ENCODE results near the gene OIT3.
"Not testable (repeated sequence)": the region's sequence is repeated elsewhere in the genome, so short reads cannot be mapped to it uniquely, and the experiment has no call there.

OIT3 gene

GRCh38 chr10:72893136-72893798, at the start of gene OIT3:
Gene OIT3, plus strand, starts transcription at chr10:72893739. Its CDS starts 60 bp downstream, at chr10:72893799.
- no peak for DNase-seq

GRCh38 chr10:72846238-72846637, 47.3 kb upstream of the OIT3 start:
- DNase-seq = no peak

- no peak for DNase-seq
Measured at GRCh38 chr10:72847681-72848080, 45.9 kb upstream of the OIT3 start.

- DNase-seq = no peak
Measured at GRCh38 chr10:72850861-72851260, 42.7 kb upstream of the OIT3 start.

- DNase-seq = no peak
Measured at GRCh38 chr10:72851509-72851908, 42.0 kb upstream of the OIT3 start.

GRCh38 chr10:72852508-72852907, 41.0 kb upstream of the OIT3 start:
- no peak for DNase-seq

- no peak for DNase-seq
Measured at GRCh38 chr10:72855129-72855528, 38.4 kb upstream of the OIT3 start.

- DNase-seq = no peak
Measured at GRCh38 chr10:72855790-72856189, 37.7 kb upstream of the OIT3 start.

GRCh38 chr10:72858067-72858466, 35.5 kb upstream of the OIT3 start:
- no peak for DNase-seq

- no peak for DNase-seq
Measured at GRCh38 chr10:72862957-72863356, 30.6 kb upstream of the OIT3 start.

- DNase-seq = no peak
Measured at GRCh38 chr10:72875250-72876055, 18.1 kb upstream of the OIT3 start.

GRCh38 chr10:72879245-72879644, 14.3 kb upstream of the OIT3 start:
- no peak for DNase-seq

- DNase-seq = no peak
Measured at GRCh38 chr10:72881291-72881690, 12.2 kb upstream of the OIT3 start.

GRCh38 chr10:72883861-72884260, 9.7 kb upstream of the OIT3 start:
- DNase-seq = no peak

- DNase-seq = no peak
Measured at GRCh38 chr10:72885953-72886352, 7.6 kb upstream of the OIT3 start.

GRCh38 chr10:72886621-72887020, 6.9 kb upstream of the OIT3 start:
- no peak for DNase-seq

GRCh38 chr10:72887043-72887442, 6.5 kb upstream of the OIT3 start:
- DNase-seq = no peak

- DNase-seq = no peak
Measured at GRCh38 chr10:72888151-72888638, 5.3 kb upstream of the OIT3 start.

- DNase-seq = peak; percentile 79
Measured at GRCh38 chr10:72889391-72889831, 4.1 kb upstream of the OIT3 start.

GRCh38 chr10:72890086-72890485, 3.5 kb upstream of the OIT3 start:
- no peak for DNase-seq

- no peak for DNase-seq
Measured at GRCh38 chr10:72895236-72895850, 1.8 kb downstream of the OIT3 start.

GRCh38 chr10:72898616-72899015, 5.1 kb downstream of the OIT3 start:
- no peak for DNase-seq

GRCh38 chr10:72899545-72899944, 6.0 kb downstream of the OIT3 start:
- no peak for DNase-seq

- DNase-seq = not testable (repeated sequence)
Measured at GRCh38 chr10:72903941-72904446, 10.5 kb downstream of the OIT3 start.
